Islet of Langerhans (tissue), 1 donor: Measurements from ENCODE around the gene NDC80.
"Not testable (repeated sequence)": the region's sequence is repeated elsewhere in the genome, so short reads cannot be mapped to it uniquely, and the experiment has no call there.

Source experiments
- FAIRE-seq: peaks from one replicate; lab custom pipeline; 2011; peaks lifted over from hg19 to GRCh38; lab: Jason Lieb, UNC

NDC80 gene

DNA sequence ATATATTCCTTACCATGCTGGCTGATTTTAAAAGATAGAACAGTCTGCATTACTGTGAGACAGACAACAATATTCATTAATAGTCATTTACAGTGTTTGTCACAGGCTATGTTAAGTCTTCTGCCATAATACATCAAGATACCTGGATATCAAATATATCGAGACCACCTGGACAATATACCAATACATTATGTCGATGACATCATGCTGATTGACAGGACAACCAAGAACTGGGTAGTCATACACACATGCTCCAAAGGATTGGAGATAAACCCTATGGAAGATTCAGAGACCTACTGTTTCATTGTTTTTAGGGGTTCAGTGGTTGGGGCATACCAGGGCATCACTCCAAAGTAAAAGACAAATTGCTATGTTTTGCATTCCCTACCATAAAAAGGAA lies 57.6 kb downstream of the NDC80 start:
- FAIRE-seq: no peak

DNA sequence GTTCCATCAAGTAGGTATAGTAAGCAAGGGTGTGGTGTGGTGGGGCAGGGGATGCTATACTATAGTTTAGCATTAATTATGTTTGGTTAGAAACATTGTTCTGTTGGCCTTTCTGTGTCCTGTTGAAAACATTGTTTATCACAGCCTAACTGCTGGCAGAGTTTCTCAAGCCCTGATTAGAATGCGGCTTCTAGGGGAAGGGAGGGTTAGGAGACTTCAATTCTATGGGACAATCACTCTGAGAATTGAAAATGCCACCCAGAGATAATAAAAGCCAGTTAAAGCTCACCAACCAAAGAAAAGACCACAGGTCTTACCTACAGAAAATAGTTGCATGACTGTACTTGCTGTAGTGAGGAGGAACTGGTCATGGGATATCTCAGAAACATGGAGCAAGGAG lies 64.2 kb downstream of the NDC80 start:
- FAIRE-seq: no peak

DNA sequence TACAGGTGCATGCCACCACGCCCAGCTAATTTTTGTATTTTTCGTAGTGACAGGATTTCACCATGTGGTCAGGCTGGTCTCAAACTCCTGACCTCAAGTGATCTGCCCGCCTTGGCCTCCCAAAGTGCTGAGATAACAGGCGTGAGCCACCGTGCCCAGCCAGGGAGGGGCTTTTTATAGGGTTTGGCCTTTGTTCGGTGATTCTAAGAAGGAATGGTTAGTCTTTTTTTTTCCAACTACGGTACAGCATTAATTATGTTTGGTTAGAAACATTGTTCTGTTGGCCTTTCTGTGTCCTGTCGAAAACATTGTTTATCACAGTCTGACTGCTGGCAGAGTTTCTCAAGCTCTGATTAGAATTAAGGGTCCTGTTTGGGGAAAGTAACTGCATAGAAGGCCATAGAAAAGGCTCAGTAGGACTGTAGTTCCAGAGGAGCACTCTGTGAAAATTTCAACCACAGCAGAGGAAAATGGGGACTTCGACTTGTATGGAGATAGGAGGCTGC lies 64.8 kb downstream of the NDC80 start:
- no peak for FAIRE-seq

DNA sequence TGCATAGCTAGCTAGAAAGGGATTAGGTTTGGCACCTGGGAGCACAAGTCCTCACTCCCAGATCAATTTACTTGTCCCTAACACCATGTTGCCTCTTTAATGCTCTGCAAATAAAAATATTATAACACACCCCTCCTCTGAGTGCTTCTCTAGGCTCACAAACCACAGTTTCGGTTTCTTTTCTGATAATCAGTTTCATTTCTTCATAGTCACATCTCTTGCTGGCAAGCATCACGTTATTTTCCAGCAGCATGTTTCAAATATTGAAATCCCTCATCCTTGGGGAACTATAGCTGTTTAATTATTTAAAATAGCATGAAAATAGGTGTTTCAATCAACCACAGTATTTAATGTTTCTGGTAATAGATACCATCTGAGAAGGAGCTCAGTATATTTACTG lies 70.3 kb downstream of the NDC80 start:
- FAIRE-seq: no peak

DNA sequence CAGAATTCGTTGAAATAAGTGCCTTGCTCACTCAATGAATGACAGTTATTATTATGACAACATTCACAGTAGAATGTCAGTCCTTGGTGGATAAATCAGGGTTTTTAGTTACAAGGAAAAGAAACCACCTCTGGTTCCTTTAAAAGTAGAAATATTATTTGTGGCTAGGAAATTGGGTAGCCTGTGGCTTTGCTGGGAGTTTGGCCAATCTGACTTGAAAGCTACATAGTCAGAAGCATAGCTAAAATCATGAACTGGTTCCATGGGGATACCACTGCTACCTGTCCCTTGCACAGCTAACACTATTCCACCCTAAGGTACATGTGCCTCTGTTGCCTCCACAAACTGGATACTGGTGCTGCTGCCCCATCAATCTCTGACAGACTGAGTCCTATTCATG lies 71.4 kb downstream of the NDC80 start:
- FAIRE-seq: no peak

DNA sequence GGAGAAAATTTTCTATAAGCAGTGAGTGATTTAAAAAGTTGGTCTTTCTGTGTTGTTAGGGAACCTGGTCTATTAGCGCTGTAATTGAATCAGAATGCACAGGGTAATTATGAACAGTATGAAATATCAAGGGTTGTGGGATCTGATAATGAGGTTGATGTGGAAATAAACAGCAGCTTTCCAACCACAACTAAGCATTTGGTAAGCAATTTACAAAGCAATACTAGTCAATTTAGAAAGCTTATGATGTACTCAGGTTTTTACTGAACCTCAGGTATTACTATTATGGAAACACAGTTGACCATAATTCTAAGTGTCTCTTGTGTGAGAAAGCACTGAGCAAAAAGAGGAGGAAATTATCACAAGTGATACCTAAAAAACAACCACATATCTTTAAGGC lies 73.2 kb downstream of the NDC80 start:
- FAIRE-seq: no peak

DNA sequence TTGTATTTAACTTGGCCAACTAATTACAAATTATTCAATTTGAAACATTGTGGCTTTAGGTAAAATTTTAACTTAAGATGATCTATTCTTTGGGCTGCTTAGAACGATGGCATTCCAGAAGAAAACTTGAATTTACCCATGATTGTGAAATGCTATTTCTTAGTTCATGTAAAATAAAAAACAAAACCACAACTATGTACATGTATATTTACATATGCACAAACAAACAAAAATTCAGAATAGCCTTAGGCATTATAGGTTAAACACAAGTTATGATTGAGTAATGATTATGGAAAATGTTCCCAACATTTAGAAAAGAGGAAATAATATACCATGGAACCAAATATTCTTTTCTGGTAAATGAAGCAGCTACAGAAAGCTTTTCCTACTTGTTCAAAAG lies 80.6 kb downstream of the NDC80 start:
- no peak for FAIRE-seq

DNA sequence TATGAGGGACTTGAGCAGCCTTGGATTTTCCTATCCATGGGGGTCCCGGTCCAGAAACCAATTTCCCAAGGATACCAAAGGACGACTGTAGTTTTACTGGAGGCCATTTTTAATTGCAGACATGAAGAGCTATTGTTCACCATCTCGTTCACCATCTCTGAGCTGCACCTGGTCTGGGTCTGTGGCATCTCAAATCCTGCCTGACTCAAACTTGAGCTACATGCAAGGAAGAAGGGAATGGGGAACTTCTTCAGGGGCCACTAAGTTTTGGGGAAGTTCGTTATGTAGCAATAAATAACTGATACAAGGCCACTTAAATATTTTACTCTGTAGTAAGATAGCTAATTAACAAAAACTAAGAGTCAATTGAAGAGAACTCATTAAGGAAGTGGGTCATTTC lies 82.1 kb downstream of the NDC80 start:
- no peak for FAIRE-seq

DNA sequence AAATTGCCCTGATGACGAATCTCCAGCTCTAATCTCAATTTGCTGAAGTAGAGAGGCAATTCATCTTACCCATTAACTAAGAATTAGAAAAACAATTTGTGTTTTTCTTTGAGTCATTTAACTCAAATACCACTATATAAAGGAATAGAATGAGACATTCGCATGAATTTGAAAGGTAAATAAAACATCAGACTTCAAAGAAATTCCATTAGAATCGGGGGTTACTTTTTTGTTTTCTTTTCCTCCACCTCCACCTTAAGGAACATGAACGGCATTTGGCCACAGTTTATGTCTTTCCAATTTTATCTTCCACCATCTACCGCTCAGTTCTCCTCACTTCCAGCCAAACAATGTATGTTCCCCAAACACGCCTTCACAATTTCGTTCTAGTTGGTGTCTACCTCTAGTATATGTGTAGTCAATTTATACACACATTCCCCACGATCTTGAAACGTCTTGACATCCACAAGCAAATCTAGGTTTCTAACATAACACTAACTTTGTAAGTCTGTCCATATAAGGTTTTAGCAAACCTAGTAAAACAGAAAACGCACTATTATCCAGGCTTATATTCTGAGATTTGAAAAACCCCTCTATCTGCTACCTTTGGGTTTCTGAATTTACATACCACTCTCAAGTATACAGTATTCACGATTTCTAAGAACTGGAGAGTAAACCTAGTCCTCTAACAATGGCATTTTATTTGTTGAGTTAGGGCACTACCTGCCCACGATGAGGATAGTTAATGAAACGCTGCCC lies 83.0 kb downstream of the NDC80 start:
- no peak for FAIRE-seq

DNA sequence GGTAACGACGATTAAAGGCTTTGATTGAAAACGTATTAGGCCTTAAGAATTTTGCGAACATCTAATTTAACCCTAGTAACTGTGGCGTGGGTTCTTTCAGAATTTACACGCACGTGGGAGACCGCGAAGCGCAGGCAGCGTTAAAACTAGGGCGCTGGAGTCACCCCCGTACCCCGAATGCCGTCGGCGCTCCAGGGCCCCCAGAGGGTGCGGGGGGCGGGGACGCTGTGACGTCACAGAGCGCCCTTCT lies 83.5 kb downstream of the NDC80 start:
- FAIRE-seq: no peak

DNA sequence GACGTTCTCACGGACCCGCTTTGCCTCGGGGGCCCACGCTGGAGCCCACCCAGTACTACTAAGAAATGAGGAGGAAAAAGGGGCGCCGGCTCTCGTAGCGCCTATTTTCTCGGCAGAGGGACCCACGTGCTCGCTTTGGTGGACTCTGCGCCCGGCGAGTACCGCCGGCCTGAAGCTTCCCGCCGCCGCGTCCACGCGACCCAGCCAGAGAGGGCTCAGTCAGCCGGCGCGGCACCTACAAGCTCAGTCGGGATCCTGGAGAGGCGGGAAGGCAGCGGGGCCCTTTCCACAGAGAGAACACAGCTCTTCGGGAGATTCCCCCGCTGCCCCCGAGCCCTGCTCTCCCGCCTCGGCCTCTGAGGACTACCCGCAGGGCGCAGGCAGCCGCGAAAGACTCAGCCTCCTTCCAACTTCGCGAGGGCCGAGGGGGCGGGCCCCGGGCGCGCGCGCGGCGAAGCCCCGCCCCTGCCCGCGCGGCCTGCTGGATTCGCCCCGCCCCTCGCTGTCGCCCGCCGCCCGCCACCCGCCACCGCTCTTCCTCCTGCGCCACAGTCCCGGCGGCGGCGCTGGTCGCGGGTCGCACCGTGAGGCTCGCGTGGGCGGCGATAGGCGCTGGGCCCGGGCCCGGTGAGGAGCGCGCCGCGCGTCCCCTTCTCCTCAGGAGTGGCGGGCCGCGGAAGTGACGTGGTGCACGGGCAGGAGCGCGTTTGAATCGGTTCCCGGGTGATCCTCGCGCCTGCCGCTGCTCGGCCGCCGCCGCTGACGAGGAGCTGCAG lies 84.0 kb downstream of the NDC80 start, which contains the start of gene SMCHD1:
TSS of gene SMCHD1 (plus strand) at position 549 of the 776 bp plus-strand sequence. CDS start 350 bp downstream, outside the sequence.
- no peak for FAIRE-seq

DNA sequence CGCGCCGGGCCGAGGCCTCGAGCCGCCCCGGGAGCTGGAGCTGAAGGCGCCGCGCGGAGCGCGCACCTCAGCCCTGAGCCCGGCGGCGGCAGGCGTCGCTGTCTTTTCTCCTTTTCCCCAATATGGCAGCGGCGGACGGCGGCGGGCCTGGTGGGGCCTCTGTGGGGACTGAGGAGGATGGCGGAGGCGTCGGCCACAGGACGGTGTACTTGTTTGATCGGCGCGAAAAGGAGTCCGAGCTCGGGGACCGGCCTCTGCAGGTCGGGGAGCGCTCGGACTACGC lies 84.5 kb downstream of the NDC80 start:
- no peak for FAIRE-seq

DNA sequence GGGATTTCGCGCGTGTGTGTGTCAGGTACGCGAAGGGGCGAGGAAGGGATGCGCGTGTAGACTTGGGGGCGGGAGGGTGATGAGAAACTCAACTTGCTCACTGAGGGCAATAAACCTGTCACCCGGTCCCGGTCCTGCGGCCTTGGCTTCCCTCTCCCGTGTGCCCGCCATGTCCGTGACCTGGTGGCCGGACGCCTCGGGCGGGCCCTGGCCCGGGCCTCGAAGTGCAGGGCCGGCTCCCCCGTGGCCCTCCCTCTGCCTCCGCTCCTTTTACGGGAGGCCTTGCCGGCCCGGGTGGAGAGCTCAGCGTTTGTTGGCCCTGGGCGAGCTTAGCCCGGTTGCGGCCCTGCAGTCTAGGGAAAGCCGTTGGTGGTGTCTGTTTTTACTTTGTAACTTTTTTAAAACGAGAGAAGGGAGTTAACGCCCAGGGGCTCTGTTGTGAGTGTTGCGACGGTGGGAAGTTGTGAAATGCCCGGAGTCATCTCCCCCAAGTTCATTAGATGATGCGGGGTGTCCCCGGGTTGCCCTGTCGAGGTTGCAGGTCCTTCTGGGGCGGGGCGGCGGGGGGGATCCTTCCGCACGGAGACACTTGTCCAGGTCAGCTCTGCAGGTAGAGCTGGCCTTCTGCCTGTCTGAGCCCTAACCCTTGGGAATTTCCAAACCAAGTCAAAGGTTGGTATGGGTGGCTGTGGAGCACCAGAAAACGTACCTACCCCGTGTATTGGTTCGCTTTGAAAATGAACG lies 85.1 kb downstream of the NDC80 start:
- FAIRE-seq: no peak

DNA sequence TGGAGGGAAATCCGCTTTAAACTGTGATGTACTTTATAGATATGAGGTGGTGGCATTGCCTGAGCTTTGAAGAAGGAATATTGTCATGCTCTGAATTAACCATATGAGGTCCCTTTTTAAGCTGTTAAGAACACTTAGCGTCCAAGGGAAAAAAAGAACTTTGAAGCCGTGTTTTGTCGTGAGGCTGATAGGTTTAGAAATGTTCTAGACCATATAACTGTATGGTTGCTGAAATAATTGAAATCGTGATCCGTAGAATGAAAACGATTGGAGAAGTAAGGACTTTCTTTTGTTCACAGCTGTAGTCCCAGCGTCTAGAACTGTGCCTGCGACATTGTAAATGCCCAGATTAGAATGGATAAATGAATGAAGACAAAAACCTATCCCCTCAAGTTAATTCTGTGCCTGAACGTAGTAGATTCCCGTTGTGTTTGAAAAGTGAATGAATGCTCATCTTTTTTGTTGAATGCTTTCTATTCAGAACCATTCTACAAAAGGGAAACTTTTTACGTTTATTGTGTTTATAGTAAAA lies 85.7 kb downstream of the NDC80 start:
- FAIRE-seq: no peak

DNA sequence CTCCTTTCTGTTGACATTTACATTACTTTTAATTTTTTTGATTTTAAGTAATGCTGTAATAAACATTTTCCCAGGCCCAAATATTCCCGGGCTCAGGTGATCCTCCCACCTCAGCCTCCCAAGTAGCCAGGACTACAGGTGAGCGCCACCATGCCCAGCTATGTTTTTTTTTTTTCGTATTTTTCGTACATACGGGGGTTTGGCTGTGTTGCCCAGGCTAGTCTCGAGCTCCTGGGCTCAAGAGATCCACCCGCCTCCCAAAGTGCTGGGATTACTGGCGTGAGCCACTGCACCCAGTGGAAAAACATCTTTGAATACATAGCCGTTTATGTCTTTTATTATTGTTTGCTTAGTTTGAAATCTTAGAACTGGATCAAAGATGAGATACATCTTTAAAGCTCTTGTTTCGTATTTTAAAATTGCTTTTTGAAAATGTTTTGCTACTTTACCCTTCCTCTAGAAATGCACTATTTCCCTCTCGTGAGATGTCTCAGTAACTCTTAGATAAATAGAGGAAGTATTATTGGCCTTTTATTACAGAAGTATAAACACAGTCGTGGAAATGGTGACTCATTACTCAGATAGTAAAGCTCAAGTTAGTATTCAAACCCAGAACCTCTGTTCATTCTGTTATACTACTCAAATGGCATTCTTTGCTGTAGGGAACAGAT lies 86.6 kb downstream of the NDC80 start:
- peak; percentile 70 for FAIRE-seq

DNA sequence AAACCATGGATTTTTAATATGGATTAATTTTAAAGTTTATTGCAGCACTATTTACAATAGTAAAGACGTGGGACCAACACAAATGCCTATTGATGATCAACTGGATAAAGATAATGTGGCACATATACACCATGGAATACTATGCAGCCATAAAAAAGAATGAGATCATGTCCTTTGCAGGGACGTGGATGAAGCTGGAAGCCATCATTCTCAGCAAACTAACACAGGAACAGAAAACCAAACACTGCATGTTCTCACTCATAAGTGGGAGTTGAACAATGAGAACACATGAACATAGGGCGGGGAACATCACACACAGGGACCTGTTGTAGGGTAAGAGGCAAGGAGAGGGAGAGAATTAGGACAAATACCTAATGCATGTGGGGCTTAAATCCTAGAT lies 89.5 kb downstream of the NDC80 start:
- not testable (repeated sequence) for FAIRE-seq

DNA sequence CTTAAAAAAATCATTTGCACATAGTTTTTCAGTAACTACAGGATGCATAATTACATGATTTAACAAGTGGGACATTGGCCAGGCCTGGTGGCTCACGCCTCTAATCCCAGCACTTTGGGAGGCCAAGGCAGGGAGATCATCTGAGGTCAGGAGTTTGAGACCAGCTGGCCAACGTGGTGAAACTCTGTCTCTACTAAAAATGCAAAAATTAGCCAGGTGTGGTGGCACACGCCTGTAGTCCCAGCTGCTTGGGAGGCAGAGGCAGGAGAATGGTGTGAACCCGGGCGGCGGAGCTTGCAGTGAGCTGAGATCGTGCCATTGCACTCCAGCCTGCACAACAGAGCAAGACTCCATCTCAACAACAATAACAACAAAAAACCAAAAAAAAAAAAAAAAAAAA lies 90.9 kb downstream of the NDC80 start:
- not testable (repeated sequence) for FAIRE-seq

DNA sequence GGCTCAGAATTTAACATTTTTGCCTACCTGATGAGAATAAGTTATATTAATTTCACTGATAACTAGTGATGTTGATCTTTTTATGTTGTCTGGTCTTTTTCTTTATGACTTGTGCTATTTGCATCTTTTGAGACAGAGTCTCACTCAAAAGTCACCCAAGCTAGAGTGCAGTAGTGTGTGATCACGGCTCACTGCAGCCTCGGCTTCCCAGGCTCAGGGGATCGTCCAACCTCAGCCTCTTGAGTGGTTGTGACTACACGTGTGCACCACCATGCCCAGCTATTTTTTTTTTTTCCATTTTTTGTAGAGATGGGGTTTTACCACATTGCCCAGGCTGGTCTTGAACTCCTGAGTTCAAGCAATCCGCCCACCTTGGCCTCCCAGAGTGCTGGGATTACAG lies 91.6 kb downstream of the NDC80 start:
- FAIRE-seq: no peak
